GM19372 (cell line): ENCODE measurements around the gene ATG3.
A peak's percentile ranks its signal among the peaks of the same experiment; 100 is the strongest.

Experiments
- ATAC-seq: cut with Tn5 transposase; IDR thresholded peaks from one replicate; pipeline ENCODE4 v1.9.1; 2021; ENCODE audit warnings: mild to moderate bottlenecking, low read depth, moderate library complexity; ENCODE audit not compliant: unreplicated experiment

ATG3 gene

GRCh38 chr3:112561734-112562529, at the start of gene ATG3, which contains the start of gene SLC35A5:
Gene ATG3 (minus strand): TSS chr3:112561962. CDS start chr3:112561528, 434 bp downstream.
Gene SLC35A5 (plus strand): TSS chr3:112562045. CDS start chr3:112563404, 1,359 bp downstream.
- ATAC-seq: peak; percentile 74

GRCh38 chr3:112610121-112610520, 48.4 kb upstream of the ATG3 start:
- no peak for ATAC-seq

- ATAC-seq: no peak
These were observed 46.1 kb upstream of the ATG3 start for GRCh38 chr3:112607863-112608262.

- ATAC-seq: no peak
These were observed 44.3 kb upstream of the ATG3 start for GRCh38 chr3:112606098-112606497.

GRCh38 chr3:112605285-112605684, 43.5 kb upstream of the ATG3 start:
- no peak for ATAC-seq

- ATAC-seq: no peak
These were observed 42.8 kb upstream of the ATG3 start for GRCh38 chr3:112604536-112604935.

GRCh38 chr3:112602217-112602838, 40.6 kb upstream of the ATG3 start:
- ATAC-seq: peak; percentile 74

GRCh38 chr3:112598731-112599130, 37.0 kb upstream of the ATG3 start:
- ATAC-seq: no peak

- ATAC-seq: no peak
These were observed 36.2 kb upstream of the ATG3 start for GRCh38 chr3:112597945-112598344.

- ATAC-seq: no peak
These were observed 33.1 kb upstream of the ATG3 start for GRCh38 chr3:112594856-112595255.

GRCh38 chr3:112593258-112593657, 31.5 kb upstream of the ATG3 start:
- no peak for ATAC-seq

- no peak for ATAC-seq
These were observed 25.6 kb upstream of the ATG3 start for GRCh38 chr3:112587336-112587735.

- ATAC-seq: no peak
These were observed 24.0 kb upstream of the ATG3 start for GRCh38 chr3:112585782-112586181.

- no peak for ATAC-seq
These were observed 21.3 kb upstream of the ATG3 start for GRCh38 chr3:112583105-112583504.

GRCh38 chr3:112582244-112582874, 20.6 kb upstream of the ATG3 start:
- no peak for ATAC-seq

- ATAC-seq: no peak
These were observed 17.9 kb upstream of the ATG3 start for GRCh38 chr3:112579697-112580096.

- ATAC-seq: no peak
These were observed 17.5 kb upstream of the ATG3 start for GRCh38 chr3:112579232-112579631.

GRCh38 chr3:112572701-112573100, 10.9 kb upstream of the ATG3 start:
- no peak for ATAC-seq

GRCh38 chr3:112569265-112569664, 7.5 kb upstream of the ATG3 start:
- ATAC-seq: no peak

GRCh38 chr3:112568642-112569041, 6.9 kb upstream of the ATG3 start:
- no peak for ATAC-seq

GRCh38 chr3:112564940-112565305, 3.2 kb upstream of the ATG3 start:
- no peak for ATAC-seq
